GM18870 (cell line): ENCODE results near the gene LIPA.
"Not testable (repeated sequence)": the region's sequence is repeated elsewhere in the genome, so short reads cannot be mapped to it uniquely, and the experiment has no call there.

ENCODE experiments used
- ATAC-seq: cut with Tn5 transposase; IDR thresholded peaks from one replicate; pipeline ENCODE4 v1.9.1; 2021; ENCODE audit warnings: moderate library complexity; ENCODE audit not compliant: unreplicated experiment

Gene LIPA

GRCh38 chr10:89213191-89213808 lies 38.3 kb downstream of the LIPA start:
- no peak for ATAC-seq

DNA sequence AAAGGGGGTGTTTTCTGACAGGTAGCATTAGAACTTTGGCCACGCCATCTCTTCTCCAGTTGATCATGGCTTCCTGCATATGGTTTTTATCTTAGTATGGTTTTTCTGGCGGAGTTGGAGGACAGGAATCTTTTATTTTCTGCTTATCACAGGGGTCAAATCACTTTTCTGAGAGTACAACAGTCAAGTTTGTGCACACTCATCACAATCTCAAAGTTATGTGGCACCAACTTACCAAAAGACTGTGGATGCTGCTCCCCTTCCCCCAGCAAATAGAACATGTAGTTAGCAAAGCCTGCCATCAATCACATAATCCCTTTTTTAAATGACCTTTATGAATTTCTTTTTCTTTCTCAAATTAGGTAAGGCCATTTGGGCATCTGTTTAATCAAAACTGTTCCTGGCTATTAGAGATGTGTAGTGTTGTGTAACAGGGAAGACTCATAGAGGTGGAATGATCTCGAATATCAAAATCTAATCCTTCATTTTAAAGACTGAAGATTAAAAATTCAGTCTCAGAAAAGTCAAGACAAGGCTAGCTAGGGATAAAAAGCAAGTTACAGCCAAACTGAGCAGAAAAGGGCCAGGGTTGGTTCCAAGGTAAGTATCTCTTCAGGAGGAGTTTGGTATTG lies 40.7 kb downstream of the LIPA start:
- no peak for ATAC-seq

- ATAC-seq, result no peak
Measured at GRCh38 chr10:89209718-89210117, 41.9 kb downstream of the LIPA start.

DNA sequence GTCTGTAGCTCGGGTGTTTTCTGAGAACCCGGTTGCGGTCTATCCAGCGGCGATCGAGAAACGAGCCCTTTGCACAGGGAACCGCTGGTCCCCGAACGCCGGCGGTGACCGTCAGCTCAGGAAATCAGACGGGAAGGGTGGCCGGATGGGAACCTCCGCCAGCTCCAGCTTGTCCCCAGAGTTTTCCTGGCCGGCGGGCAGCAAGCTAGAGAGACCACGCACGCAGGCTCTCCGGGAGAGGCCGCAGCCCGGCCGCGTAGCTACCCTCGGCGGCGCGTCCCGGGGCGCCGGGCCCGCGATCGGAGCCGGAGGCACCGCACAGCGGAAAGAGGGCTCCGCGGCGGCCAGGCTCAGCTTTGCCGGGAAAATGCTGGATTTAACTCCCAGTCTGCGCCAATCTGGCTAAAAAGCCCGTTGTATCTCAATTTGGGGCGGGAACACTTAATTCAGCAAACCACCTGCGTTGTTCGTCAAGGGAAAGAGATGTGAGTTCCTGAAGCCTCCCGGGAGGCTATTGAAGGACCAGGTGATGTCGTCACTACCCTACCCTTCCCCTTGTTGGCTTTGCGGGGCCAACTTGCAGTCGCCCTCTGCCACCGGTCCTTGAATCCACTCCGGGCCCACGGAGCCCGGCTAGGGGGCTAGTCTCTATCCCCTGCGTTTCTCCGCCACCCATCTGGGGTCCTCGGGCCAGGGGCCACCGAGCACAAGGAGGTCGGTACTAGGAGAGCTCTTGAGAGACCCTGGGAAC lies 43.6 kb downstream of the LIPA start:
- no peak for ATAC-seq

- no peak for ATAC-seq
Measured at GRCh38 chr10:89207181-89207800, 44.3 kb downstream of the LIPA start, which contains the start of gene CH25H. CH25H (minus strand) TSS chr10:89207317; CDS start chr10:89207292, 25 bp downstream.

DNA sequence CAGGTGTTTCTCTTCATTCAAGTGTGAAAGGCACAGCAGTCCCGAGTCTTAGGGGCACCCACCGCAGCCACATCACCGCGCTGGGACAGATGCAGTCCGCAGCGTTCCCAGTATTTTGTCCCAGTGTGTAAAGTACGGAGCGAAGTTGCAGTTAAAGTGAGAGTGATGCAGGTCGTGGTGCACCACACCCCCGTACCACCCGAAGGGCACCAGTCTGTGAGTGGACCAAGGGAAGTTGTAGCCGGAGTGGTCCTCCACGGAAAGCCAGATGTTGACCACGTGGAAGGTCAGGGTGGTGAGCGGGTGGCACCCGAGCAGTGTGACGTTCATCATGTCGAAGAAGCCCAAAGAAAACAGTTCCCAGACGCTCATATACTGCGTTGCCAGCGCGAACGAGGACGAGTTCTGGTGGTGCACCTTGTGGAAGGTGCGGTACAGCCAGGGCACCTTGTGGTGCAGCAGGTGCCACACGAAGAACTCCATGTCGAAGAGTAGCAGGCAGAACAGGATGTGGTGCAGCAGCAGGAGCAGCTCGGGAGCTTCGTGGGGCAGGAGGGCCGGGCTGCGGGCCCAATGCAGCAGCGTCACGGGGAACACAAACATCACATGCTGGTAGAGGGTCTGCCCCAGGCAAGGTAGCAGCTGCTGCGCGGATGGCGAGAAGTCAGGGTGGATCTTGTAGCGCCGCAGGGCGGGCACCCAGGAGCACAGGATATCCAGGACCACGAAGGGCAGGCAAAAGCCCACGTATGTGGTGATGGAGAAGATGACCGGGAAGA lies 45.0 kb downstream of the LIPA start:
- no peak for ATAC-seq

GRCh38 chr10:89204621-89205185 lies 46.9 kb downstream of the LIPA start:
- ATAC-seq, result no peak

- ATAC-seq, result no peak
Measured at GRCh38 chr10:89203237-89203636, 48.3 kb downstream of the LIPA start.

DNA sequence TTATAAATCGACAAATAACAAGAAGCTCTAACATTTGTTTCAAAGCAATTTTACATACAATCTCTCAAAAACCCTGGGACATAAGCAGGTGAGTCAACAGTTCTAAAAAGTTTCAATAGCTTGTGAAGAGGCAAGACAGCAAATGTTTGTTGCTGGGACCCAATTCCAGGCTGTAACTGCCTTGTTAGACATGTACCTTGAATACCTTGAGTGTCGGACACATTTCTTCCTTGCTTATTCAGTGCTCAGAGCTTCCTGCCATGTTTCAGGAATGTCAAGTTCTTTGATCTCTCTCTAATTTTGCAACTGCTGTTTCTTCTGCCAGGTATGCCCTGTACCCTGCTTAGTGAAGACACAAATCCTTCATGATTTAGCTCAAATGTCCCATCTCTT lies 49.5 kb downstream of the LIPA start:
- no peak for ATAC-seq

- no peak for ATAC-seq
Measured at GRCh38 chr10:89201345-89202032, 50.1 kb downstream of the LIPA start.

DNA sequence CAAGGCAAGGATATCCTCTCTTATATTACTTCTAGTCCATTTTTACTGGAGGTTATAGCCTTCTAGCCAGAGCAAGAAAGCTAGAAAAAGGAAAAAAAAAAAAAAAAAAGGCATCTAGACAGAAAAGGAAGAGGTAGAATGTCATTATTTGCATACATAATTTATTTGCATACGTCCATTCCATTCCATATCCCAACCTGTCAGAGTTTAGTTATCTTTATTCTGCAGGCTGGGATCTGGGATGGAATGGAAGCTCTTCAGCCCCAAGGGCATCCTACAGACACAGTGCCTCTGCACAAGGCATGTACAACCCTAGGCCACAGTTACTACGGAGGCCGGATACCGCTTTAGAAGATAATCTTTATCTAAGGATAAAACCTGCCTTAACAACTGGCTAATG lies 54.1 kb downstream of the LIPA start:
- ATAC-seq, result no peak

- not testable (repeated sequence) for ATAC-seq
Measured at GRCh38 chr10:89191301-89191700, 60.3 kb downstream of the LIPA start.

DNA sequence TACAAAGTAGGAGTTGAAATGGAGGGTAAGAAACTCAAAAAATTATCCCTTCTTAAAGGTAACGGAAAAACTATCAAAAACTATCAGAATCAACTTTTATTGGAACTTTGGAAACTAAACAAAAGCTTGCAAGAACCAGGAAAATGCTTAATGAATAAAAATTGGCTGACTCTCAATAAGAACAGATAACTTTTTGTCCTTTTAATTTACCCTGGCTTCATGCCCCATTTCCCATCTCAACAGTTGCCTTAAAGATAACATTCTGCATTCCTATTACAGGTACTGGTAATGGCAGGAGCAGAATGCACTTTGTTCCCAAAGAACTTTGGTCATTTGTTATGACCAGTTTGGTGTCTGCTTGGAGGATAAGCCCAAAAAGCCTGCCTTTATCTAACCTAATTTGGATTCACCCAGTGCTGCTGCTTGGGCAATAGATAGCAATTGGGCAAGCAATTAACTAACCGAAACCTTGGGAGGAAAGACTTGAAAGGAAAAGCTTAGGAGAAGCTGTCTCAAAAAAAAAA lies 62.3 kb downstream of the LIPA start:
- ATAC-seq, result no peak

- ATAC-seq, result no peak
Measured at GRCh38 chr10:89185658-89186057, 65.9 kb downstream of the LIPA start.

DNA sequence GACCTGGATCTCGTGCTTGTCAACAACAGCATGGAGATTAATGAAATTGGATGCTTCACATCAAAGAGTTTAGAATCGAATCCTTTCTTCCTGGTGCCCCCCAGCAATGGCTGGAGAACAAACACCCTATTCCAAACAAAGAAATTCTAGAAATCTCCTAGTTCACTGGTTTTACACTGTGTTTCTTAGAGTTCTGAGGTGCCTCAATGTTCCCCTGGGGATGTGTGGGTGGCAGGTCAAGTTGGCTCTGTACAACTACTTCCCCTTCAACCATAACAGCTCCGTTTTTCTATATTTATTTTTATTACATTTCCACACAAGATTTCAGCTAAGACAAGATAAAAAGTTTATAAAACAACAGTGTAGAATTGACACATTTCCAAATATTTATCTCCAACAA lies 66.9 kb downstream of the LIPA start:
- no peak for ATAC-seq

- ATAC-seq, result no peak
Measured at GRCh38 chr10:89183571-89183970, 68.0 kb downstream of the LIPA start.

- no peak for ATAC-seq
Measured at GRCh38 chr10:89182894-89183293, 68.7 kb downstream of the LIPA start.

DNA sequence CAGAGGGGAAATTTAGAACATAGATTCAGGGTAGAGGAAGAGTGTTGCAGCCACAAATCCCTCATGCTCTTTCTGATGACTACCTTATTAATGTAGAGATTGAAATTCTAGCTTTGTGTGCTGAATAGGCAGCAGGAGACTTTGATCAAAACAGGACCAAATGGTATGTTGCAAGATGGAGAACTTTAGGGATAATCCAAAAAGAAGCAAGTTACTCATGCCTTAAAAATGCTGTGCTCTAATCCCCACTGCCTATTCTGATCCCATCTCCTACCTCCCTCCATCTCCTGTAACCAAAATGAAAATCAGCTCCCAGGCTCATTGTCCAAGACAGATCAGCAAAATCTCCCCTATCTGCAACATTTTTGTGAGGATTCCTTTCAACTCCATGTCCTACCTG lies 75.8 kb downstream of the LIPA start:
- no peak for ATAC-seq

- no peak for ATAC-seq
Measured at GRCh38 chr10:89173075-89173474, 78.5 kb downstream of the LIPA start.

- ATAC-seq, result no peak
Measured at GRCh38 chr10:89171996-89172395, 79.6 kb downstream of the LIPA start.
